Activated B cell treated with CpG ODN at 0.5 μM for 24 hours (primary cell): ENCODE data around the gene ZBTB26. TPM values are rescaled to one million over a fixed set of nuclear protein-coding genes. Genes with fewer than 3 reads are reported as not detected.

Source experiments
- ATAC-seq: fragments of 200-7000 bp; cut with Tn5 transposase; one replicate; pipeline ENCODE4 v1.10.0; 2021; ENCODE audit warnings: low read depth, mild to moderate bottlenecking, moderate library complexity
- CTCF ChIA-PET: fragments of 350-600 bp; sonication (Branson Sonifier 250); formaldehyde crosslinking; loops from one replicate; lab custom pipeline; 2021; ENCODE audit warnings: antibody characterized with exemption; lab: Charles Lee
- POLR2A ChIA-PET: fragments of 350-600 bp; sonication (Branson Sonifier 250); formaldehyde crosslinking; loops from one replicate; lab custom pipeline; 2021; ENCODE audit warnings: antibody characterized with exemption; lab: Charles Lee
- DNase-seq: peaks from one replicate; pipeline ENCODE4 v3.0.0; 2022
- H3K27ac Mint-ChIP-seq: one replicate; pipeline ENCODE4 v1.8.0; 2020; ENCODE audit warnings: mixed read lengths
- H3K27me3 Mint-ChIP-seq: one replicate; pipeline ENCODE4 v1.8.0; 2021; ENCODE audit warnings: mixed read lengths
- H3K36me3 Mint-ChIP-seq: one replicate; pipeline ENCODE4 v1.8.0; 2021; ENCODE audit warnings: low read depth, mixed read lengths
- H3K4me1 Mint-ChIP-seq: one replicate; pipeline ENCODE4 v1.8.0; 2021; ENCODE audit warnings: mixed read lengths
- H3K4me3 Mint-ChIP-seq: one replicate; pipeline ENCODE4 v1.8.0; 2020; ENCODE audit warnings: mild to moderate bottlenecking, mixed read lengths
- H3K9me3 Mint-ChIP-seq: one replicate; pipeline ENCODE4 v1.8.0; 2020; ENCODE audit warnings: mixed read lengths
- CTCF ChIP-seq: fragments of 200-600 bp; IDR thresholded peaks from one replicate; pipeline ENCODE4 v1.8.0; 2022; ENCODE audit warnings: antibody characterized with exemption, mild to moderate bottlenecking
- intact Hi-C: fragments of 100-400 bp; cut with micrococcal nuclease; formaldehyde crosslinking; loops from one replicate; pipeline ENCODE4 v1.15.1; 2024
- total RNA-seq: library from RNA; stranded (reverse); gene quantifications from 2 replicates; pipeline ENCODE4 v1.2.3, GENCODE V29; 2022

Gene ZBTB26
- total RNA-seq, 1 donor from 2014 or later: 11.9 TPM

- ChIA-PET POLR2A (interaction anchor here (0.6 to 6.2 kb wide), 5 partner anchors 11 to 836 kb away, joined by 3 to 96 read pairs (median 30); partner anchors contain the start of genes RABGAP1, RC3H2 and ZBTB6), CTCF (interaction anchor here (0.9 kb wide), 1 partner anchor 17 kb away, joined by 3 read pairs; the partner anchor contains the start of gene ZBTB6)
- ATAC-seq (no peak), DNase-seq (no peak)
- no peaks in the 10 kb centered on the region for H3K9me3 Mint-ChIP-seq
- intact Hi-C loops: no loop called here
- TF ChIP-seq CTCF: no peak
- peaks cover 20% of the 10 kb centered on the region for H3K4me1 Mint-ChIP-seq
- peaks cover 5% of the 10 kb centered on the region for H3K36me3 Mint-ChIP-seq
- H3K27me3 Mint-ChIP-seq: no peaks in the 10 kb centered on the region
- H3K4me3 Mint-ChIP-seq: no peak overlapping the region
- H3K27ac Mint-ChIP-seq: no peak overlapping the region
Measured at GRCh38 chr9:122929796-122930354, 1.4 kb downstream of the ZBTB26 start.

- TF ChIP-seq CTCF: no peak
- POLR2A ChIA-PET: interaction anchor here (1.9 to 2.4 kb wide), 3 partner anchors 11 to 19 kb away, joined by 5 to 14 read pairs (median 11); partner anchors contain the start of genes RABGAP1, RC3H2 and ZBTB6
- Mint-ChIP-seq H3K36me3 (peaks cover 36% of the 10 kb centered on the region), H3K9me3 (no peaks in the 10 kb centered on the region), H3K27me3 (no peaks in the 10 kb centered on the region), H3K4me3 (no peak overlapping the region), H3K27ac (peak overlapping the region; percentile 32), H3K4me1 (peaks cover 19% of the 10 kb centered on the region)
- CTCF ChIA-PET: interaction anchor here (0.6 kb wide), 1 partner anchor 108 kb away, joined by 3 read pairs; no protein-coding TSS in a partner anchor
- intact Hi-C loops: no loop called here
- ATAC-seq: peak; percentile 83
- DNase-seq: no peak
Measured at GRCh38 chr9:122923947-122924346, 7.4 kb downstream of the ZBTB26 start.

- no peak overlapping the region for H3K4me3 Mint-ChIP-seq
- peaks cover 19% of the 10 kb centered on the region for H3K4me1 Mint-ChIP-seq
- DNase-seq: no peak
Measured at GRCh38 chr9:122922713-122923112, 8.6 kb downstream of the ZBTB26 start.

GRCh38 chr9:122918310-122918709 is 13.0 kb downstream of the ZBTB26 start:
- TF ChIP-seq CTCF: no peak
- intact Hi-C loops: no loop called here
- Mint-ChIP-seq H3K27me3 (no peaks in the 10 kb centered on the region), H3K4me3 (no peak overlapping the region), H3K36me3 (peaks cover 45% of the 10 kb centered on the region), H3K4me1 (peaks cover 5% of the 10 kb centered on the region), H3K9me3 (no peaks in the 10 kb centered on the region), H3K27ac (no peak overlapping the region)
- no peak for ATAC-seq
- POLR2A ChIA-PET: no interaction called here
- DNase-seq: no peak
- CTCF ChIA-PET: no interaction called here

More at GRCh38 chr9:122922713-122923112, 8.6 kb downstream of the ZBTB26 start:
- Mint-ChIP-seq H3K27ac (no peak overlapping the region), H3K9me3 (no peaks in the 10 kb centered on the region), H3K36me3 (peaks cover 46% of the 10 kb centered on the region), H3K27me3 (no peaks in the 10 kb centered on the region)
- no peak for ATAC-seq
- ChIA-PET CTCF (no interaction called here), POLR2A (interaction anchor here (1.9 to 2.4 kb wide), 3 partner anchors 9 to 18 kb away, joined by 5 to 14 read pairs (median 5); partner anchors contain the start of genes RC3H2, ZBTB26 and ZBTB6)
- intact Hi-C loops: no loop called here
- TF ChIP-seq CTCF: no peak

GRCh38 chr9:122912964-122913673 is 18.2 kb downstream of the ZBTB26 start, which contains the start of gene ZBTB6:
ZBTB6 (minus strand) TSS chr9:122913323; CDS start chr9:122912072, 1,251 bp downstream.
- CTCF ChIA-PET: interaction anchor here (0.7 to 2.2 kb wide), 7 partner anchors 9 to 437 kb away, joined by 3 to 8 read pairs (median 5); partner anchors contain the start of gene RABGAP1
- POLR2A ChIA-PET: interaction anchor here (0.6 to 4.1 kb wide), 23 partner anchors 9 to 1793 kb away, joined by 3 to 96 read pairs (median 4); partner anchors contain the start of genes MRRF, PDCL, RABGAP1 and RBM18
- ATAC-seq: peak; percentile 94
- peaks cover 31% of the 10 kb centered on the region for H3K4me1 Mint-ChIP-seq
- peak; percentile 66 for DNase-seq
- intact Hi-C loops: loop anchor here (1.0 kb wide), 5 partner anchors 8 to 85 kb away; partner anchors contain the start of genes PDCL, RC3H2 and ZBTB26
- no peaks in the 10 kb centered on the region for H3K27me3 Mint-ChIP-seq
- peaks cover 44% of the 10 kb centered on the region for H3K36me3 Mint-ChIP-seq
- no peak for TF ChIP-seq CTCF
- no peaks in the 10 kb centered on the region for H3K9me3 Mint-ChIP-seq
- peak within 1 kb of the TSS; percentile 99 for H3K27ac Mint-ChIP-seq
- H3K4me3 Mint-ChIP-seq: peak within 1 kb of the TSS; percentile 99
